Endothelial cell (in vitro differentiated cells): ENCODE data around the gene MPST. TPM values are rescaled to one million over a fixed set of nuclear protein-coding genes. Genes with fewer than 3 reads are reported as not detected.

Source experiments
- DNase-seq: peaks from one replicate; pipeline ENCODE4 v3.0.0; 2021; ENCODE audit warnings: low spot score
- H3K27ac Mint-ChIP-seq: one replicate; pipeline ENCODE4 v1.8.0; 2021; ENCODE audit warnings: mixed read lengths, inconsistent platforms; ENCODE audit not compliant: unreplicated experiment
- H3K27me3 Mint-ChIP-seq: one replicate; pipeline ENCODE4 v1.8.0; 2021; ENCODE audit warnings: mild to moderate bottlenecking, moderate library complexity, mixed read lengths, inconsistent platforms; ENCODE audit not compliant: unreplicated experiment
- H3K36me3 Mint-ChIP-seq: one replicate; pipeline ENCODE4 v1.8.0; 2021; ENCODE audit warnings: mild to moderate bottlenecking, low read depth, mixed read lengths, inconsistent platforms; ENCODE audit not compliant: unreplicated experiment
- H3K4me1 Mint-ChIP-seq: one replicate; pipeline ENCODE4 v1.8.0; 2021; ENCODE audit warnings: mild to moderate bottlenecking, mixed read lengths, inconsistent platforms; ENCODE audit not compliant: unreplicated experiment
- H3K4me3 Mint-ChIP-seq: one replicate; pipeline ENCODE4 v1.8.0; 2021; ENCODE audit warnings: mild to moderate bottlenecking, mixed read lengths, inconsistent platforms; ENCODE audit not compliant: unreplicated experiment
- H3K9me3 Mint-ChIP-seq: one replicate; pipeline ENCODE4 v1.8.0; 2021; ENCODE audit warnings: mixed read lengths, inconsistent platforms; ENCODE audit not compliant: unreplicated experiment
- total RNA-seq: library from RNA; stranded (reverse); fragmentation: NEBNext Ultra II Directional; extraction: Animal tissue kit (Norgen Biotek cat#: 25700); gene quantifications from one replicate; pipeline ENCODE4 v1.2.1, GENCODE V29; 2021; ENCODE audit not compliant: unreplicated experiment
- TF ChIP-seq, protein P1 (sequence below): fragments of 200-600 bp; sonication (generic); IDR thresholded peaks from one replicate; pipeline ENCODE4 v1.5.0; 2021; ENCODE audit warnings: antibody characterized with exemption; ENCODE audit not compliant: unreplicated experiment

Gene MPST
- total RNA-seq, 1 donor from 2014 or later = 78.7 TPM

DNA sequence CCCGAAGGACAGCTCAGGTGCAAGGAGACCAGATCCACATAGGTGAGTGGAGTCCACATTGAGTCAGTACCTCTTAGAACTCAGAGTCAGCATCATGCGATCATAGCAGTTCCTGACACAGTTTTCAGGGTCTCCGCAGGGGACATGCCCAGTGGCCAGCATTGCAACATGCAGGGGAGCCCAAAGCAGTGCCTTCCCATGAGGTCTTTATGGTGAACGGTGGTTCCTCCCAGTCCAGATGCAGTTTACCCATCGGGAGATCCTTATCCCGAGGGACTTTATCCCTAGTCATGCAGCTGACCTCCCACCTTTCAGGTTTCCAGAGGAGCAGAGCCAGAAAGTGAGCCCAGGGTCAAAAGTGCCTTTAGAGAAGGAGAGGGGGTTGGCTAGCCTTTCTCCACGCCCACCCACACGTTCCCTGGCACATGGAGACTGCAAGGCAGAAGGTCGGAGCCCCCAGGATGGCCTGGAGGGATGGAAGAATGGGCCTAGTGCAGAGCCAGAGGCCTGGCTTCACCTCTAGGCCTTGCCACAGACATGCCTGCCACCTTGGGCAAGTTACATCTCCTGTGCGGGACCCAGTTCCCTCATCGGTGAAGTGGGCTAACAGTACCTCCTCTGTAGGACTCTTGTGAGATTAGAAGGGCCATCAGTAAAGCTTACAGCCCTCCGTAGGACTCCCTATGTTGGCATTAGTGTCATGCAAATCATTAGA lies 38.4 kb downstream of the MPST start:
- DNase-seq = no peak
- H3K27ac Mint-ChIP-seq = no peak overlapping the region
- TF ChIP-seq, protein P1, sequence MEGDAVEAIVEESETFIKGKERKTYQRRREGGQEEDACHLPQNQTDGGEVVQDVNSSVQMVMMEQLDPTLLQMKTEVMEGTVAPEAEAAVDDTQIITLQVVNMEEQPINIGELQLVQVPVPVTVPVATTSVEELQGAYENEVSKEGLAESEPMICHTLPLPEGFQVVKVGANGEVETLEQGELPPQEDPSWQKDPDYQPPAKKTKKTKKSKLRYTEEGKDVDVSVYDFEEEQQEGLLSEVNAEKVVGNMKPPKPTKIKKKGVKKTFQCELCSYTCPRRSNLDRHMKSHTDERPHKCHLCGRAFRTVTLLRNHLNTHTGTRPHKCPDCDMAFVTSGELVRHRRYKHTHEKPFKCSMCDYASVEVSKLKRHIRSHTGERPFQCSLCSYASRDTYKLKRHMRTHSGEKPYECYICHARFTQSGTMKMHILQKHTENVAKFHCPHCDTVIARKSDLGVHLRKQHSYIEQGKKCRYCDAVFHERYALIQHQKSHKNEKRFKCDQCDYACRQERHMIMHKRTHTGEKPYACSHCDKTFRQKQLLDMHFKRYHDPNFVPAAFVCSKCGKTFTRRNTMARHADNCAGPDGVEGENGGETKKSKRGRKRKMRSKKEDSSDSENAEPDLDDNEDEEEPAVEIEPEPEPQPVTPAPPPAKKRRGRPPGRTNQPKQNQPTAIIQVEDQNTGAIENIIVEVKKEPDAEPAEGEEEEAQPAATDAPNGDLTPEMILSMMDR = no peak
- no peaks in the 10 kb centered on the region for H3K9me3 Mint-ChIP-seq
- peaks cover 7% of the 10 kb centered on the region for H3K27me3 Mint-ChIP-seq
- H3K4me3 Mint-ChIP-seq = peak overlapping the region; percentile 52
- peaks cover 10% of the 10 kb centered on the region for H3K36me3 Mint-ChIP-seq
- H3K4me1 Mint-ChIP-seq = no peaks in the 10 kb centered on the region

GRCh38 chr22:37058917-37059701 lies 39.6 kb downstream of the MPST start:
- Mint-ChIP-seq H3K36me3 (peaks cover 10% of the 10 kb centered on the region), H3K27me3 (peaks cover 8% of the 10 kb centered on the region), H3K4me3 (no peak overlapping the region), H3K9me3 (no peaks in the 10 kb centered on the region), H3K27ac (no peak overlapping the region), H3K4me1 (no peaks in the 10 kb centered on the region)
- no peak for DNase-seq
- TF ChIP-seq, protein P1 = peak; percentile 19

DNA sequence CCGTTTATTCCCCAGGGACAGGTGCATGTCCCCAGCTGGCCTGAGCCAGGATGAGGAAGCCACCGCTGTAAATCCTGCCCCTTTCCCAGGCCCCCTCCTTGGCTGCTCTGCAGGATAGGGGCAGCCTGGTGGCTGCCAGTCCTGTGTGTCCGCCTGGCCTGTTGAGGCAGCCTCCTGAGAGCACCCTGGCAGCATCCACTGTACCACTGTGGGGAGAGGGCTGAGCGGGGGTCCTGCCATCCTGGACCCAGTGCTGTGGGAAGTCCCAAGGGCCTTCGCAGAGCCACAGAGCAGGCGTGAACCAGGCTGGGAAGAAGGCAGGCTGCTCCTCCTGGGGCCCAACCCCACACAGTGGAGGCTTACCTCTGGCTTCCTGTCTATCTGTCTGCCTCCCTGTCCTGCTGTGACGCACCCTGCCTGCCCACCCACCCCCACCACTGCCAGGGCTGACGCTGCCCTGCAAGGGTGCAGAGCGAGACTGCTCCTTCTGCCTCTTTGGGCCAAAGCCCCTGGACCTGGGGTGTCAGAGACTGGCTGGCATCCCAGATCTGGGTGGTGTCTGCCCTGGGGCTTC lies 40.4 kb downstream of the MPST start:
- Mint-ChIP-seq H3K27me3 (peaks cover 13% of the 10 kb centered on the region), H3K27ac (no peak overlapping the region), H3K4me1 (no peaks in the 10 kb centered on the region), H3K4me3 (no peak overlapping the region), H3K9me3 (no peaks in the 10 kb centered on the region), H3K36me3 (peaks cover 7% of the 10 kb centered on the region)
- no peak for DNase-seq
- TF ChIP-seq, protein P1 = no peak

GRCh38 chr22:37060801-37061610 lies 41.5 kb downstream of the MPST start:
- H3K27me3 Mint-ChIP-seq = peaks cover 12% of the 10 kb centered on the region
- H3K9me3 Mint-ChIP-seq = no peaks in the 10 kb centered on the region
- H3K4me1 Mint-ChIP-seq = no peaks in the 10 kb centered on the region
- H3K4me3 Mint-ChIP-seq = no peak overlapping the region
- no peak overlapping the region for H3K27ac Mint-ChIP-seq
- peaks cover 5% of the 10 kb centered on the region for H3K36me3 Mint-ChIP-seq
- TF ChIP-seq, protein P1 = no peak
- no peak for DNase-seq
